HFFc6 (cell line): ENCODE data around the gene SLC6A20. TPM values are rescaled to one million over a fixed set of nuclear protein-coding genes. Genes with fewer than 3 reads are reported as not detected.

Experiments
- DNase-seq: peaks from one replicate; pipeline ENCODE4 v3.0.0-alpha.2; 2018
- H3K27ac Mint-ChIP-seq: 2 replicates; pipeline ENCODE4 v1.8.0; 2020; ENCODE audit warnings: mild to moderate bottlenecking, mixed read lengths
- H3K27me3 Mint-ChIP-seq: 2 replicates; pipeline ENCODE4 v1.8.0; 2021; ENCODE audit warnings: mild to moderate bottlenecking, moderate library complexity, mixed read lengths; ENCODE audit not compliant: insufficient read depth
- H3K36me3 Mint-ChIP-seq: 2 replicates; pipeline ENCODE4 v1.8.0; 2021; ENCODE audit warnings: low read depth, mixed read lengths
- H3K4me1 Mint-ChIP-seq: 2 replicates; pipeline ENCODE4 v1.8.0; 2020; ENCODE audit warnings: low read depth, mixed read lengths
- H3K4me3 Mint-ChIP-seq: 2 replicates; pipeline ENCODE4 v1.8.0; 2020; ENCODE audit warnings: mild to moderate bottlenecking, moderate library complexity, mixed read lengths
- H3K9me3 Mint-ChIP-seq: 2 replicates; pipeline ENCODE4 v1.8.0; 2020; ENCODE audit warnings: mild to moderate bottlenecking, mixed read lengths
- total RNA-seq, 6 experiments: library from RNA; stranded (reverse); fragmentation: NEBNext Ultra II Directional; extraction: Animal tissue kit (Norgen Biotek cat#: 25700); gene quantifications; 2 replicates in 1 of 6; 3 replicates in 5 of 6; pipeline ENCODE4 v1.2.3, GENCODE V29; 2021
- TF ChIP-seq, protein P1 (sequence below): fragments of 200-600 bp; sonication (generic); IDR thresholded peaks from 2 replicates; pipeline ENCODE4 v1.5.0; 2021; ENCODE audit warnings: antibody characterized with exemption, mild to moderate bottlenecking

The SLC6A20 gene
- total RNA-seq, 6 experiments from 2014 or later, result not detected

- H3K36me3 Mint-ChIP-seq, result no peaks in the 10 kb centered on the region
- H3K4me3 Mint-ChIP-seq, result no peak overlapping the region
- TF ChIP-seq, protein P1, sequence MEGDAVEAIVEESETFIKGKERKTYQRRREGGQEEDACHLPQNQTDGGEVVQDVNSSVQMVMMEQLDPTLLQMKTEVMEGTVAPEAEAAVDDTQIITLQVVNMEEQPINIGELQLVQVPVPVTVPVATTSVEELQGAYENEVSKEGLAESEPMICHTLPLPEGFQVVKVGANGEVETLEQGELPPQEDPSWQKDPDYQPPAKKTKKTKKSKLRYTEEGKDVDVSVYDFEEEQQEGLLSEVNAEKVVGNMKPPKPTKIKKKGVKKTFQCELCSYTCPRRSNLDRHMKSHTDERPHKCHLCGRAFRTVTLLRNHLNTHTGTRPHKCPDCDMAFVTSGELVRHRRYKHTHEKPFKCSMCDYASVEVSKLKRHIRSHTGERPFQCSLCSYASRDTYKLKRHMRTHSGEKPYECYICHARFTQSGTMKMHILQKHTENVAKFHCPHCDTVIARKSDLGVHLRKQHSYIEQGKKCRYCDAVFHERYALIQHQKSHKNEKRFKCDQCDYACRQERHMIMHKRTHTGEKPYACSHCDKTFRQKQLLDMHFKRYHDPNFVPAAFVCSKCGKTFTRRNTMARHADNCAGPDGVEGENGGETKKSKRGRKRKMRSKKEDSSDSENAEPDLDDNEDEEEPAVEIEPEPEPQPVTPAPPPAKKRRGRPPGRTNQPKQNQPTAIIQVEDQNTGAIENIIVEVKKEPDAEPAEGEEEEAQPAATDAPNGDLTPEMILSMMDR, result no peak
- H3K27me3 Mint-ChIP-seq, result peaks cover 46% of the 10 kb centered on the region
- H3K9me3 Mint-ChIP-seq, result no peaks in the 10 kb centered on the region
- no peak overlapping the region for H3K27ac Mint-ChIP-seq
- no peaks in the 10 kb centered on the region for H3K4me1 Mint-ChIP-seq
- no peak for DNase-seq
Measured at GRCh38 chr3:45777746-45778386, 18.5 kb downstream of the SLC6A20 start.

DNA sequence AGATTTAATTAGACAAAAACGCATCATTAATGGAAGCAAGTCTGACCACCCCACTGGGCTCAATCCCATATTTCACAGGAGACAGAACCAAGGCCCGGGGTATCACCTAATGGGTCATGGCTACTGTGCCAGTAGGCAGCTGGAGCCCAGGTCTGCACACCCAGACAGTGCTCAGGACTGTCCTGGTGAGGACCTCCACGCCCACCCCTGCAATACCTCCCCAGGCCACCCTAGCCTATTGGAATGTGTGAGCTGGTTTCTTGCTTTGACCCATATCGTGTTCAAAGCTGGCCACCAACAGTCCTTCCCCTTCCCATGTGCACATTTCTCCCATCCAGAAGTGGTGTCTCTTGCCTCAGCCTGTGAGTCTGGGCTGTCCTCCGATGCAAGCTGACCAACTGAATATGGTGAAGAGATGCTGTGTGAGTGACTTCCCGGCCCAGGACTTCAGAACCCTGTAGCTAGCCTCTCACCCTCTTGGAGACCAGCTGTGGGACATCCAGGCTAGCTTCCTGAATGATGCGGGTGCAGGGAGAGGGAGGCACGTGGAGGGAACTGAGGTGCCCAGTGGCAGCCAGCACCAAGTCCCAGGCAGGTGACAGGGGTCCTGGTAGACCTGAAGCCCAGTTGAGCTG lies 19.1 kb downstream of the SLC6A20 start:
- no peak overlapping the region for H3K27ac Mint-ChIP-seq
- DNase-seq, result no peak
- H3K9me3 Mint-ChIP-seq, result no peaks in the 10 kb centered on the region
- no peaks in the 10 kb centered on the region for H3K36me3 Mint-ChIP-seq
- TF ChIP-seq, protein P1, result no peak
- no peak overlapping the region for H3K4me3 Mint-ChIP-seq
- H3K4me1 Mint-ChIP-seq, result no peaks in the 10 kb centered on the region
- peaks cover 49% of the 10 kb centered on the region for H3K27me3 Mint-ChIP-seq

- Mint-ChIP-seq H3K4me3 (no peak overlapping the region), H3K9me3 (no peaks in the 10 kb centered on the region), H3K36me3 (no peaks in the 10 kb centered on the region), H3K27ac (no peak overlapping the region), H3K4me1 (no peaks in the 10 kb centered on the region), H3K27me3 (peaks cover 53% of the 10 kb centered on the region)
- TF ChIP-seq, protein P1, result no peak
- DNase-seq, result no peak
Measured at GRCh38 chr3:45776611-45777010, 19.7 kb downstream of the SLC6A20 start.

GRCh38 chr3:45776301-45776595 lies 20.1 kb downstream of the SLC6A20 start:
- peaks cover 50% of the 10 kb centered on the region for H3K27me3 Mint-ChIP-seq

GRCh38 chr3:45775571-45776300 lies 20.6 kb downstream of the SLC6A20 start:
- no peak for DNase-seq
- no peaks in the 10 kb centered on the region for H3K36me3 Mint-ChIP-seq
- H3K27me3 Mint-ChIP-seq, result peaks cover 45% of the 10 kb centered on the region
- H3K9me3 Mint-ChIP-seq, result no peaks in the 10 kb centered on the region
- no peak overlapping the region for H3K27ac Mint-ChIP-seq
- no peak overlapping the region for H3K4me3 Mint-ChIP-seq
- TF ChIP-seq, protein P1, result no peak
- H3K4me1 Mint-ChIP-seq, result no peaks in the 10 kb centered on the region

More at GRCh38 chr3:45776301-45776595, 20.1 kb downstream of the SLC6A20 start:
- Mint-ChIP-seq H3K4me3 (no peak overlapping the region), H3K27ac (no peak overlapping the region), H3K4me1 (no peaks in the 10 kb centered on the region), H3K36me3 (no peaks in the 10 kb centered on the region), H3K9me3 (no peaks in the 10 kb centered on the region)
- no peak for DNase-seq
- TF ChIP-seq, protein P1, result no peak
